Measurements from ENCODE around the gene CATSPER3. TPM values are rescaled to one million over a fixed set of nuclear protein-coding genes. Genes with fewer than 3 reads are reported as not detected.

Gene CATSPER3
- total RNA-seq, 2 donors from 2014 or later, result 0.82 to 0.85 TPM

DNA sequence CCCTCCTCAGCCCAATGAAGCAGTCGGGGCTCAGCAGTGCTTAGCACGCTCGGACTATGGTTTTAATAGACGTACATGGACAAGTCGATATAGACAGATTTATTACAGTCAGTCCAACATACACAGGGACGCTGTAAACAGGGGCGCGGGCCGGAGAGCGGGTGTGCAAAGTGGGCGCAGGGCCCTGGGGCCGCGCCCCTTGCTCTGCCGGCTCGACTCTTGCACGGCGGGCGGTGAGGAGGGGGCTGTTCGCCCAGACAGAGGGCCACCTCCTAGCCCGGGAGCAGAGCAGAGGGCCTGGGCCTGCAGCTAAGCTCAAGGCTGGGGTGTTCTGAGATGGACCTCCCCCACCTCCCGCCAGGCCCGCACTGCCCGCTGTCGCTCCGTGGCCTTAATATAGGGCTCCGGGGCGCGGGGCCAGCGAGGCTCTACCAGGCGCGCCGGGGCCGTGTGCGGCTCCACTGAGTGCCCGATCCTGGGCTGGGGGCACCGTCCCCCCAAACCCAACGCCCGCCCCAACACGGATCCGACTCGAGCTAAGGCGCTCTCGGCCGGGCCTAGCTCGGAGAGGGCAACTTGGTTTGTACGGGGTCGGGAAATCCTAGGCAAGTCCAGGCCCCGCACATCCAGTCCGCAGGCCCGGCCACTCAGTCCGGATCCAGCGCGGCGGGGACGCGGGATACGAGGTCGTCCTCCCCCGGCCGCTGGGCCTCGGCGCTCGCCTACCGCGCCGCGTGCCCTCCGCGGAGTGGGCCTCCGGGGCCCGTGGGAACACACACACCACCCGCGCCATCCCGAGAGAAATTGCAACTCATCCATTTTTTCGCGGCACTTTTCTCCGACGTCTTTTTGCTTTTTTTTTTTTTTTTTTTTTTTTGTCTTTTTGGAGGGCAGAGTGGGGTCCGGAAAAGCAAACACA, 60.2 kb downstream of the CATSPER3 start:
- Histone ChIP-seq H3K27ac (no peak overlapping the region), H3K4me3 (no peak overlapping the region), H3K27me3 (peaks cover 59% of the 10 kb centered on the region), H3K9me3 (no peaks in the 10 kb centered on the region), H3K9ac (ENCODE audit: low read depth in 2 of 2, low read length in 2 of 2) (no peak overlapping the region), H3K36me3 (no peaks in the 10 kb centered on the region), H3K4me1 (peaks cover 12% of the 10 kb centered on the region)
- DNase-seq, result no peak
- intact Hi-C loops (cut with DNase I), result no loop called here
- TF ChIP-seq, protein P1, sequence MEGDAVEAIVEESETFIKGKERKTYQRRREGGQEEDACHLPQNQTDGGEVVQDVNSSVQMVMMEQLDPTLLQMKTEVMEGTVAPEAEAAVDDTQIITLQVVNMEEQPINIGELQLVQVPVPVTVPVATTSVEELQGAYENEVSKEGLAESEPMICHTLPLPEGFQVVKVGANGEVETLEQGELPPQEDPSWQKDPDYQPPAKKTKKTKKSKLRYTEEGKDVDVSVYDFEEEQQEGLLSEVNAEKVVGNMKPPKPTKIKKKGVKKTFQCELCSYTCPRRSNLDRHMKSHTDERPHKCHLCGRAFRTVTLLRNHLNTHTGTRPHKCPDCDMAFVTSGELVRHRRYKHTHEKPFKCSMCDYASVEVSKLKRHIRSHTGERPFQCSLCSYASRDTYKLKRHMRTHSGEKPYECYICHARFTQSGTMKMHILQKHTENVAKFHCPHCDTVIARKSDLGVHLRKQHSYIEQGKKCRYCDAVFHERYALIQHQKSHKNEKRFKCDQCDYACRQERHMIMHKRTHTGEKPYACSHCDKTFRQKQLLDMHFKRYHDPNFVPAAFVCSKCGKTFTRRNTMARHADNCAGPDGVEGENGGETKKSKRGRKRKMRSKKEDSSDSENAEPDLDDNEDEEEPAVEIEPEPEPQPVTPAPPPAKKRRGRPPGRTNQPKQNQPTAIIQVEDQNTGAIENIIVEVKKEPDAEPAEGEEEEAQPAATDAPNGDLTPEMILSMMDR (IDR thresholded peaks at IDR 0.05), result no peak

DNA sequence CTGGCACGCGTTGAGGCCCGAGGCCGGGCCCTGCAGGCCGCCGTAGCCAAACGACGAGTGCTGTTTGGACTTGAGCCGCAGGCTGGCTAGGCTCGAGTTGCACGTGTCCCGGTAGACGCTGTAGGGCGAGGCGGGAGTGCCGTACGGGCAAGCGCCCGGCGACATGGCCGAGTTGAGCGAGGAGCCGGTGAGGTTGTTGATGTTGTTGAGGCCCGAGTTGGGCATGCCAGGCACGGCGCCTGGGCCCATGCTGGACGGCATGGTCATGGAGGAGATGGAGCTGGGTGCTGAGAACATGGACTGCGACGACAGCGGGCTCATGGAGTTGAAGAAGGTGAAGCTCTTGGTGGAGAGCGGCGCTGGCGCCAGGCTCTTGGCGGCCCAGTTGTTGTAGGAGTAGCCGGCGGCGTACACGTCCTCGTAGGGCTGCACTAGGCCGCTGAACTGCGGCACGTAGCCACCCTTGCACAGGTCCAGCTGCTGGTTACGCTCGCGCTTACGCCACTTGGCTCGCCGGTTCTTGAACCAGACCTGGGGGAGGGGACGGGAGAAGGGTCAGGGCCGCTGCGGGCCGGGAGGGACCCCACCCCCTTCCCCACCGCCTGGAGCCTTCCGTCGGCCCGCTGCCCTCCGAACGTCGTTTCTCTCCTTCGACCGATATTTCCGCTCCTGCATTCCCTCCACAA, 61.2 kb downstream of the CATSPER3 start:
- intact Hi-C loops (cut with DNase I), result no loop called here
- no peaks in the 10 kb centered on the region for H3K9me3 ChIP-seq
- H3K36me3 ChIP-seq, result no peaks in the 10 kb centered on the region
- peaks cover 66% of the 10 kb centered on the region for H3K27me3 ChIP-seq
- TF ChIP-seq, protein P1 (IDR thresholded peaks at IDR 0.05), result no peak
- peaks cover 16% of the 10 kb centered on the region for H3K4me1 ChIP-seq
- H3K4me3 ChIP-seq, result no peak overlapping the region
- peak overlapping the region; percentile 4 for H3K27ac ChIP-seq
- peak overlapping the region; percentile 3 to 21 for H3K9ac ChIP-seq (ENCODE audit: low read depth in 2 of 2, low read length in 2 of 2)
- no peak for DNase-seq

DNA sequence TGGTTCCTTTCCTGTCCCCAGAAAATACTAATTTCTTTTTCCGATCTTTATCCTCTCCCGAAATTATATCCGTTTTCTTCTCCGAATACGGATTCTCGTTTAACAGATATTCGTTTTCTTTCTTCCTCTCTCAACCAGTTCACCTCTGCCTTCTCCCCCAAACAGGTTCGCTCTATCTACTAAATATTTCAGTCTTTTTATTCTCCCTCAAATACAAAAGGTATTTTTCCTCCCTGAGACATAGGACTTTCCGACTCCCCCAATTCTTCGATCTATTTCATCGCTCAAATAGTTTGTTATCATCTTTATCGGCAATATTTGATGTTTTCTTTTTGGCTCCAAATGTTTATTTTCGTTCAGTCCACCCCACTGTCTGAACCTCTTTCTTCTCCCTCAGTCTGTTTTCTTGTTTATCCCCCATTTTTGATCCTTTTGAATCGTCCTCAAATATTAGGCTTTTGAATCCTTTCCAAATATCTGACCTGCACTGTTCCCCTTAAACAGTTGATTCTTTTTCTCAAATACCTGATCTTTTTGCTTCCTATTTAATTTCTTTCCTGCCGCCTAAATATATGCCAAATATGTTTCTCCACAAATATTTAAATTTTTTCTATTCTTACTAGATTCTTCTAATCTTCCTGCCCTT, 61.9 kb downstream of the CATSPER3 start:
- H3K27me3 ChIP-seq, result peaks cover 72% of the 10 kb centered on the region
- no peak overlapping the region for H3K4me3 ChIP-seq
- no peak for DNase-seq
- TF ChIP-seq, protein P1 (IDR thresholded peaks at IDR 0.05), result no peak
- intact Hi-C loops (cut with DNase I), result loop anchor here (5.0 kb wide), 1 partner anchor 158 kb away; no protein-coding TSS in a partner anchor
- peaks cover 16% of the 10 kb centered on the region for H3K4me1 ChIP-seq
- H3K9ac ChIP-seq (ENCODE audit: low read depth in 2 of 2, low read length in 2 of 2), result peak overlapping the region in 1 of 2 donors; percentile 65
- H3K36me3 ChIP-seq, result no peaks in the 10 kb centered on the region
- H3K9me3 ChIP-seq, result no peaks in the 10 kb centered on the region
- peak overlapping the region; percentile 4 for H3K27ac ChIP-seq

DNA sequence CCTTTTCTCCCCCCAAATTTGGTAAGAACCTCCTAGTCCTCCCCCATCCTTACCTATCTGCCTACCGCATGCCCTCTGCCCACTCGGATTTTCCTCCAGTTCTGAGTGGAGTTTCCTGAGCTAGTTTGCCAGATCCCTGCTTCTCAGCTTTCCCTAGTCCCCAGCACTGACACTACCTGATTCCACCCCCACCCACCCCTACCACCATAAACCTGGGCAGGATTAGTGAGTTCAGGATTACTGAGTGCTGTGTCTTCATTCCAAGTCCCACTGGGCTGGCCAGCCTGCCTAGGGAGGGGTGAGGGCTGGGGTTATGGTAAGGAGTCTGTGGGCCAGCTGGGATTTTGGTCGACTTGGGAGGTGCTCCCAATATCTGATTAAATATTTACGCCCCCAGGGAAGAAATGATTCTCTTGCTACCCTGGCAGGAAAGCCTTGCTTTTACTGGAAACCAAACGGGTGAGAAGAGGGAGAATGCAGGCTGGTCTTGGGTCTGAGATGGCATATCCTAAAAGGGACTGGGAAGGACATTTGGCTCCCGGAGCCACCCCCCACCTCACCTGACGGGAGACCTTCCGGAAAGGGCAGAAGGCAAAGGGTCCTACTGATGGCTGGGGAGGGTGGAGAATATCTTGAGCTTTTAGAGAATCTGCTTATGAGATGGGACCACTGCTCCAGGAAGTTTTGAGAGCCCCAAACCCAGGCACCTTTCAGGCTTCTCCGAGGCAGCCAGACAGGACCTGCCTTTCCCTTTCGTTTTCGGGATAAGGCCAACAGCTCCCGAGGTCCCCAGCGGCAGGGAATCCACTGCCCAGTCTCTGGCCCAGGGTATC, 62.6 kb downstream of the CATSPER3 start:
- Histone ChIP-seq H3K4me3 (peak overlapping the region; percentile 31), H3K9me3 (no peaks in the 10 kb centered on the region), H3K27ac (peak overlapping the region; percentile 47), H3K9ac (ENCODE audit: low read depth in 2 of 2, low read length in 2 of 2) (peak overlapping the region; percentile 16 to 65), H3K36me3 (no peaks in the 10 kb centered on the region), H3K27me3 (peaks cover 79% of the 10 kb centered on the region), H3K4me1 (peaks cover 16% of the 10 kb centered on the region)
- no peak for DNase-seq
- intact Hi-C loops (cut with DNase I), result loop anchor here (5.0 kb wide), 1 partner anchor 157 kb away; no protein-coding TSS in a partner anchor
- TF ChIP-seq, protein P1 (IDR thresholded peaks at IDR 0.05), result no peak

All from colonic mucosa (tissue), 4 donors.